OCI-LY7 (cell line): Measurements from ENCODE around the gene PTPRM. TPM values are rescaled to one million over a fixed set of nuclear protein-coding genes. Genes with fewer than 3 reads are reported as not detected.

Source experiments
- BruUV-seq: library from RNA; stranded (reverse); fragments of 400-500 nt; replicated peaks from 2 replicates; lab custom pipeline; 2021; lab: Mats Ljungman, UMichigan
- CTCF ChIA-PET: fragments of 300-600 bp; sonication (Branson Sonifier 250); formaldehyde crosslinking; loops from one replicate; lab custom pipeline; 2022; ENCODE audit warnings: antibody characterized with exemption; ENCODE audit not compliant: unreplicated experiment; lab: Charles Lee
- POLR2A ChIA-PET: fragments of 300-600 bp; sonication (Branson Sonifier 250); formaldehyde crosslinking; loops from one replicate; lab custom pipeline; 2022; ENCODE audit warnings: antibody characterized with exemption; lab: Charles Lee
- DNase-seq: peaks from one replicate; pipeline ENCODE4 v3.0.0-alpha.2; 2015; ENCODE audit warnings: low spot score
- H2AFZ ChIP-seq: fragments of 200-600 bp; sonication (generic), shearing (Covaris generic); 2 replicates; pipeline ENCODE4 v1.6.1; 2014; ENCODE audit warnings: mild to moderate bottlenecking, antibody characterized with exemption, low read length, moderate library complexity
- H3K27ac ChIP-seq: fragments of 200-600 bp; sonication (generic); 2 replicates; pipeline ENCODE4 v1.5.1; 2014; ENCODE audit warnings: mixed run types, low read depth, mild to moderate bottlenecking, moderate library complexity, low read length, inconsistent platforms; ENCODE audit not compliant: poor library complexity, severe bottlenecking
- H3K36me3 ChIP-seq: fragments of 200-600 bp; sonication (generic); 2 replicates; pipeline ENCODE4 v1.6.1; 2014; ENCODE audit warnings: mild to moderate bottlenecking, antibody characterized with exemption, low read length, moderate library complexity, mixed read lengths; ENCODE audit not compliant: insufficient read depth
- H3K4me1 ChIP-seq: fragments of 200-600 bp; sonication (generic); 2 replicates; pipeline ENCODE4 v1.5.1; 2014; ENCODE audit warnings: mild to moderate bottlenecking, low read length; ENCODE audit not compliant: insufficient read depth, poor library complexity, severe bottlenecking
- H3K4me2 ChIP-seq: fragments of 200-600 bp; sonication (generic); 2 replicates; pipeline ENCODE4 v1.6.1; 2014; ENCODE audit warnings: mild to moderate bottlenecking, low read length
- H3K4me3 ChIP-seq: fragments of 200-600 bp; sonication (generic); 2 replicates; pipeline ENCODE4 v1.5.1; 2014; ENCODE audit warnings: mild to moderate bottlenecking, low read depth, low read length; ENCODE audit not compliant: poor library complexity, severe bottlenecking
- H3K79me2 ChIP-seq: fragments of 200-600 bp; sonication (generic); 2 replicates; pipeline ENCODE4 v1.6.1; 2016; ENCODE audit warnings: low read depth, mild to moderate bottlenecking, low read length, moderate library complexity, mixed read lengths; ENCODE audit not compliant: insufficient read depth
- H3K9me2 ChIP-seq: fragments of 200-600 bp; sonication (generic); 2 replicates; pipeline ENCODE4 v1.6.1; 2016; ENCODE audit warnings: mild to moderate bottlenecking, low read length, mixed read lengths; ENCODE audit not compliant: insufficient read depth
- H3K9me3 ChIP-seq: fragments of 200-600 bp; sonication (generic); 2 replicates; pipeline ENCODE4 v1.6.1; 2014; ENCODE audit warnings: mild to moderate bottlenecking, mixed run types, low read length, mixed read lengths
- H4K20me1 ChIP-seq: fragments of 200-600 bp; sonication (generic); 2 replicates; pipeline ENCODE4 v1.6.1; 2014; ENCODE audit warnings: mild to moderate bottlenecking, antibody characterized with exemption, low read length, moderate library complexity, mixed read lengths; ENCODE audit not compliant: insufficient read depth
- EZH2phosphoT487 ChIP-seq: fragments of 200-600 bp; sonication (generic); IDR thresholded peaks from 2 replicates; pipeline ENCODE4 v1.6.1; 2018; ENCODE audit warnings: low read depth, borderline replicate concordance, mild to moderate bottlenecking, mixed run types, antibody characterized with exemption, low read length, moderate library complexity, mixed read lengths
- intact Hi-C: fragments of 100-400 bp; cut with micrococcal nuclease; formaldehyde crosslinking; loops from one replicate; pipeline ENCODE4 v1.10.0; 2022; ENCODE audit not compliant: unreplicated experiment
- total RNA-seq, 2 experiments: library from RNA; depleted of rRNA in 1 of 2; stranded (reverse); fragments of >200 nt in 1 of 2; shearing (Covaris generic) in 1 of 2; gene quantifications; 2 replicates each; pipeline ENCODE4 v1.2.3, GENCODE V29; 2014 to 2022
- TF ChIP-seq, protein P1 (sequence below): fragments of 200-600 bp; sonication (generic); conservative IDR thresholded peaks from 2 replicates; pipeline ENCODE4 v1.5.1; 2014; ENCODE audit warnings: mild to moderate bottlenecking, antibody characterized with exemption, low read length, moderate library complexity, mixed read lengths

Gene PTPRM
- total RNA-seq, 2 experiments from 2014 or later: not detected

DNA sequence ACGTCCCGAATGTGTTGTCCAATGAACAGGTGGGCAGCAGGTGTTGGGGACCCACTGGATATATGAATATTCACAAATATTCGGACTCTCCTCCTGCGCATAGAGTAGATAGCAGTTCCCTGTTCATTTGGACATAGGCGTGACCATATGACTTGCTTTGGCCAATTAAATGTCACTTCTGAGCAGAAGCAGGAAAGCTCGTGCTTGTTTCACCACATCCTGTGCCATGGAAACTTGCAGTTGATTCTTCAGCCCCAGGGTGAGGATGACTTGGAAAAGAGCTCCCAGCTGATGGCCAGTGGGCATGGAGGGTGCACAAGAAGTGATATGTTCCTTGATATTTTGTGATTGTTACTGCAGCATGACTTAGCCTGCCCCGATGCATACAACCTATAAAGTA is 52.6 kb downstream of the PTPRM start:
- Histone ChIP-seq H4K20me1 (no peaks in the 10 kb centered on the region), H3K9me3 (no peaks in the 10 kb centered on the region), H3K27ac (no peak overlapping the region), H3K4me2 (no peak overlapping the region), H2AFZ (no peak overlapping the region), H3K36me3 (no peaks in the 10 kb centered on the region), H3K4me1 (no peaks in the 10 kb centered on the region), H3K9me2 (no peaks in the 10 kb centered on the region), H3K4me3 (no peak overlapping the region), H3K79me2 (no peaks in the 10 kb centered on the region)
- intact Hi-C loops: no loop called here
- no peak for DNase-seq
- POLR2A ChIA-PET: no interaction called here
- TF ChIP-seq, protein P1, sequence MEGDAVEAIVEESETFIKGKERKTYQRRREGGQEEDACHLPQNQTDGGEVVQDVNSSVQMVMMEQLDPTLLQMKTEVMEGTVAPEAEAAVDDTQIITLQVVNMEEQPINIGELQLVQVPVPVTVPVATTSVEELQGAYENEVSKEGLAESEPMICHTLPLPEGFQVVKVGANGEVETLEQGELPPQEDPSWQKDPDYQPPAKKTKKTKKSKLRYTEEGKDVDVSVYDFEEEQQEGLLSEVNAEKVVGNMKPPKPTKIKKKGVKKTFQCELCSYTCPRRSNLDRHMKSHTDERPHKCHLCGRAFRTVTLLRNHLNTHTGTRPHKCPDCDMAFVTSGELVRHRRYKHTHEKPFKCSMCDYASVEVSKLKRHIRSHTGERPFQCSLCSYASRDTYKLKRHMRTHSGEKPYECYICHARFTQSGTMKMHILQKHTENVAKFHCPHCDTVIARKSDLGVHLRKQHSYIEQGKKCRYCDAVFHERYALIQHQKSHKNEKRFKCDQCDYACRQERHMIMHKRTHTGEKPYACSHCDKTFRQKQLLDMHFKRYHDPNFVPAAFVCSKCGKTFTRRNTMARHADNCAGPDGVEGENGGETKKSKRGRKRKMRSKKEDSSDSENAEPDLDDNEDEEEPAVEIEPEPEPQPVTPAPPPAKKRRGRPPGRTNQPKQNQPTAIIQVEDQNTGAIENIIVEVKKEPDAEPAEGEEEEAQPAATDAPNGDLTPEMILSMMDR: no peak
- TF ChIP-seq EZH2phosphoT487: no peak
- BruUV-seq: no TSS peak
- CTCF ChIA-PET: no interaction called here

DNA sequence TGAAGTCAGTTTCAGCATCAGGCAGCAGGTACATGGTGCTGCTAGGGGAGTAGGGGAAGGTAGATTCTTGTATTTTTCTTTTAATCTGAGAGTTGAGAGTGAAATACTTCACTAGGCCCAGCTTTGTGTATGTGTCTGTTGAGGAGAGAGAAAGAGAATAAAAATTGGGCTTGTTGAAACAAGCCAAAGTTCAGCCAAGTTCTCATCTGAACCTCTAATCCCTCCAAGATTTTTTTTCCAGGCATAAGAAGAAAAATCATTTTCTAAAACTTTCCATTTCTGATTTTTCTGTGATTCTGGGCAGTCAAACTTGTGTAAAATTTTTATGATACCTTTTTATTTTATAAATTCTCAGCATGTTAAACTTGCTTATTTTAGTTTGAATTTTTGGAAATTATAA is 55.6 kb downstream of the PTPRM start:
- no peaks in the 10 kb centered on the region for H3K9me3 ChIP-seq
- H3K36me3 ChIP-seq: no peaks in the 10 kb centered on the region
- H3K27ac ChIP-seq: no peak overlapping the region
- POLR2A ChIA-PET: no interaction called here
- no peaks in the 10 kb centered on the region for H3K4me1 ChIP-seq
- no peaks in the 10 kb centered on the region for H3K79me2 ChIP-seq
- H4K20me1 ChIP-seq: no peaks in the 10 kb centered on the region
- DNase-seq: no peak
- TF ChIP-seq, protein P1: no peak
- TF ChIP-seq EZH2phosphoT487: no peak
- no TSS peak for BruUV-seq
- CTCF ChIA-PET: no interaction called here
- intact Hi-C loops: no loop called here
- no peaks in the 10 kb centered on the region for H3K9me2 ChIP-seq
- H3K4me2 ChIP-seq: no peak overlapping the region
- no peak overlapping the region for H2AFZ ChIP-seq
- H3K4me3 ChIP-seq: no peak overlapping the region

GRCh38 chr18:7623681-7624080 is 56.6 kb downstream of the PTPRM start:
- no peak overlapping the region for H3K4me2 ChIP-seq
- no peak overlapping the region for H3K4me3 ChIP-seq
- no peaks in the 10 kb centered on the region for H3K9me2 ChIP-seq
- CTCF ChIA-PET: no interaction called here
- no peak for DNase-seq
- no TSS peak for BruUV-seq
- POLR2A ChIA-PET: no interaction called here
- H3K79me2 ChIP-seq: no peaks in the 10 kb centered on the region
- no peaks in the 10 kb centered on the region for H3K36me3 ChIP-seq
- no peaks in the 10 kb centered on the region for H3K4me1 ChIP-seq
- no peak overlapping the region for H2AFZ ChIP-seq
- H3K9me3 ChIP-seq: no peaks in the 10 kb centered on the region
- no peaks in the 10 kb centered on the region for H4K20me1 ChIP-seq
- intact Hi-C loops: no loop called here
- no peak overlapping the region for H3K27ac ChIP-seq
- no peak for TF ChIP-seq EZH2phosphoT487
- TF ChIP-seq, protein P1: no peak
